ENCODE data around the gene LSM12. TPM values are rescaled to one million over a fixed set of nuclear protein-coding genes. Genes with fewer than 3 reads are reported as not detected.
A peak's percentile ranks its signal among the peaks of the same experiment; 100 is the strongest.

LSM12 gene
- total and polyA plus RNA-seq, 10 donors, result 18.9 to 43.1 (median 27.9) TPM

DNA sequence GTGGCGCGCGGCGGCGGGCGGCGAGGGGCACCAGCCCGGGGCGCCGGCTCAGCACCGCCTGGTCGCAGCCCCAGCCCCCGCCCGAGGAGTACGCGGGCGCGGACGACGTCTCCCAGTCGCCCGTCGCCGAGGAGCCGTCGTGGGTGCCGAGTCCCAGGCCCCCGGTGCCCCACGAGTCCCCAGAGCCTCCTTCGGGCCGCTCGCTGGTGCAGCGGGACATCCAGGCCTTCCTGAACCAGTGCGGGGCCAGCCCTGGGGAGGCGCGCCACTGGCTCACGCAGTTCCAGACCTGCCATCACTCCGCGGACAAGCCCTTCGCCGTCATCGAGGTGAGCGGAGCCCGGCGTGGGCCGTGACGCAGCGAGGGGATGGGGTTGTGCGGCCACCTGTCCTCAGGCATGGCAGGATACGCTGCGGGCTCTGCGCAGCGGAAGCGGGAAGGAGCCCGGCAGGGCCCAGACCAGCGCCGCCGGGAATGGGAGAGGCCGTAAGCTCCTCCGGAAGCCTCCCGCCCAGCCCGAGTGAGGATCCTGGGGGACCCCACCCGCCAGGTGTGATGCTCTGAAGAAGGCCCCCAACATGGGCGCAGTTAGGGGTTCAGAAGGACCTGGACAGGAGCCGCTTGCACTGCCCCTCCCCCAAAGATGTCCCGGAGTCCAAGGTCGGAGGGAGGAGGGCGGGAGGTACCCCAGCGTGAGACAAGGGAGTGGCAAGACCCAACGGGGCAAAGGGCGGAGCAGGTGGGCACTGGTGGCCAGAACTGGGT, 61.5 kb downstream of the LSM12 start:
- H3K4me1 ChIP-seq, result peaks cover 29 to 48% (median 41%) of the 10 kb centered on the region in 6 donors
- H3K36me3 ChIP-seq, result peaks cover 0 to 7% (median 0%) of the 10 kb centered on the region in 6 donors
- TF ChIP-seq POLR2A (IDR thresholded peaks at IDR 0.05), result no peak
- peak in 1 of 3 donors; percentile 51 for TF ChIP-seq POLR2AphosphoS5 (IDR thresholded peaks at IDR 0.05)
- 2 to 11% (median 3%) methylated on average over 18 to 71 of the region's 71 CpGs for WGBS, 5 donors
- peak; percentile 81 for DNase-seq
- H3K9me3 ChIP-seq, result no peaks in the 10 kb centered on the region
- H3K27me3 ChIP-seq (replicated peaks in 1 of 7), result peaks cover 8 to 68% (median 28%) of the 10 kb centered on the region in 7 donors
- peak overlapping the region in 1 of 8 donors; percentile 33 for H3K27ac ChIP-seq
- peak overlapping the region; percentile 12 to 76 (median 61) for H3K4me3 ChIP-seq
- intact Hi-C loops (cut with DNase I; ENCODE audit: low total_unique reads), result no loop called here

DNA sequence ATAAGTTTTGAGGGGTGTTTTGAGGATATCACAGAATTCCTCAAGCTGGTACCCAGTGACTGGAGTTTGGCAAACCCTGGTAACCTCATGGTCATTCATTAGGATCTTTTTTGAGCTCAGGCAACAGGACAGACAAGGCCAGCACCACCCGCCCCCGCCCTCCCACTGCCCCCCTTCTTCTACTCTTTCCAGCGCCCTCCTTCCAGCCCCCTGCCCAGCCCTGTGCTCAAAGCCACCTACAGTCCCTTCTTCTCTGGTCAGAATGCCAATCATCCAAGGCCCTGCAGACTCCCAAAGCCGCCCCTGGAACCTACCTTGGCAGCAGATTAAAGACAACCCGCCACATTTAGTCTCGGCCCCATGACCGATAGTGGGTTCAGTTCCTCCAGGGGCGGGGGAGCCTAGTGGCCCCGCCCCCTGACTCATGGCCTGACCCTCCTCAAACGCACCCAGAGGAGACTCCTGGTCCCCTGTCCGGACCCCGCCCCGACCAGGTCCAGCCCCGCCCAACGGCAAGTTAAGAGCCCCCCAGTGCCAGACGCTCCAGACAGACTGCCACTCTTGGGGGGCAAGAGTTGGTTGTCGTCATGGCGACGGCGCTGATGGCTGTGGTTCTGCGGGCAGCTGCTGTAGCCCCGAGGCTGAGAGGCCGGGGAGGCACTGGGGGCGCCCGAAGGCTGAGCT, 62.3 kb downstream of the LSM12 start, which contains the start of gene NAGS:
NAGS (plus strand) TSS at position 546 of the 684 bp plus-strand sequence; CDS start at position 588, 42 bp downstream.
- no peaks in the 10 kb centered on the region for H3K9me3 ChIP-seq
- no peak for TF ChIP-seq POLR2AphosphoS5 (IDR thresholded peaks at IDR 0.05)
- TF ChIP-seq, protein P1, sequence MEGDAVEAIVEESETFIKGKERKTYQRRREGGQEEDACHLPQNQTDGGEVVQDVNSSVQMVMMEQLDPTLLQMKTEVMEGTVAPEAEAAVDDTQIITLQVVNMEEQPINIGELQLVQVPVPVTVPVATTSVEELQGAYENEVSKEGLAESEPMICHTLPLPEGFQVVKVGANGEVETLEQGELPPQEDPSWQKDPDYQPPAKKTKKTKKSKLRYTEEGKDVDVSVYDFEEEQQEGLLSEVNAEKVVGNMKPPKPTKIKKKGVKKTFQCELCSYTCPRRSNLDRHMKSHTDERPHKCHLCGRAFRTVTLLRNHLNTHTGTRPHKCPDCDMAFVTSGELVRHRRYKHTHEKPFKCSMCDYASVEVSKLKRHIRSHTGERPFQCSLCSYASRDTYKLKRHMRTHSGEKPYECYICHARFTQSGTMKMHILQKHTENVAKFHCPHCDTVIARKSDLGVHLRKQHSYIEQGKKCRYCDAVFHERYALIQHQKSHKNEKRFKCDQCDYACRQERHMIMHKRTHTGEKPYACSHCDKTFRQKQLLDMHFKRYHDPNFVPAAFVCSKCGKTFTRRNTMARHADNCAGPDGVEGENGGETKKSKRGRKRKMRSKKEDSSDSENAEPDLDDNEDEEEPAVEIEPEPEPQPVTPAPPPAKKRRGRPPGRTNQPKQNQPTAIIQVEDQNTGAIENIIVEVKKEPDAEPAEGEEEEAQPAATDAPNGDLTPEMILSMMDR (IDR thresholded peaks at IDR 0.05 in 8 of 11, conservative IDR thresholded peaks at IDR 0.05 in 3 of 11), result no peak
- TF ChIP-seq POLR2A (IDR thresholded peaks at IDR 0.05), result no peak
- H3K36me3 ChIP-seq, result peaks cover 0 to 1% (median 0%) of the 10 kb centered on the region in 6 donors
- 12 to 25% (median 21%) methylated on average over 15 to 25 of the region's 25 CpGs for WGBS, 5 donors
- H3K4me1 ChIP-seq, result peaks cover 29 to 48% (median 41%) of the 10 kb centered on the region in 6 donors
- H3K27me3 ChIP-seq (replicated peaks in 1 of 7), result peaks cover 8 to 68% (median 28%) of the 10 kb centered on the region in 7 donors
- peak; percentile 78 for DNase-seq
- intact Hi-C loops (cut with DNase I; ENCODE audit: low total_unique reads), result no loop called here
- H3K27ac ChIP-seq, result peak within 1 kb of the TSS in 1 of 8 donors; percentile 33
- peak within 1 kb of the TSS; percentile 12 to 76 (median 61) for H3K4me3 ChIP-seq

DNA sequence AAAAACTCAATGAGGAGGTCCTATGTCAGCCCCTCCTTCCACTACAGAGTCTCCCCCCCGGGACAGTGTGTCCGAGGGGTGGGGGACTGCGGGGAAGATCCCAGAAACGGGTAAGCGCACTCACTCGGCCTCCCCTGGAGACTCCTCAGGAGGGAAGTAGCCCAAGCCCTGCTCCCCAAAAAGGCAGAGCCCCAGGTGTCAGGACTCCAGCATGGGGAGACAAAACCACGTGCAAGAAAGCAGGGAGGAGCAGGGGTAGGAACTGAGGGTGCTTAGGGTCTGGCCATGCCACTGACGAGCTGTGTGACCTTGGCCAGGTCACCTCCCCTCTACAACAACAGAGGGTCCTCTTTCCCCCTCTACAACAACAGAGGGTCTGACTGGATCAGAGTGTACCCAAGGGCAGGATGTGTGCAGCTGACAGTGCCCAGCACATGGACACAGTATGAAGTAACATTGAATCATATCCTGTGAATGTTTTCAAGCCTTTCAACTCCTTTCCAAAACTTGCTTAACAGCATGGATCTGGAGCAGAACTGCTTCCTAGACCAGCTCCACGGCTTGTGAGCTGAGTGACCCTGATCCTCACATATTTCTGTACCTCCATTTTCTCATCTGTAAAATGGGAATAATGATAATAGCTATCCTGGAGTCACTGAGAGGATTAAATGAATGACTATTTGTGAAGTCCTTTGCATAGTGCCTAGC, 64.2 kb downstream of the LSM12 start:
- Histone ChIP-seq H3K4me1 (peaks cover 16 to 32% (median 28%) of the 10 kb centered on the region in 6 donors), H3K4me3 (no peak overlapping the region), H3K27me3 (replicated peaks in 1 of 7) (peaks cover 8 to 58% (median 28%) of the 10 kb centered on the region in 7 donors), H3K27ac (no peak overlapping the region), H3K9me3 (no peaks in the 10 kb centered on the region), H3K36me3 (no peaks in the 10 kb centered on the region)
- no peak for DNase-seq
- 69 to 86% (median 75%) methylated on average over 9 of the region's 9 CpGs for WGBS, 5 donors
- TF ChIP-seq POLR2A (IDR thresholded peaks at IDR 0.05), result no peak
- intact Hi-C loops (cut with DNase I; ENCODE audit: low total_unique reads), result no loop called here

DNA sequence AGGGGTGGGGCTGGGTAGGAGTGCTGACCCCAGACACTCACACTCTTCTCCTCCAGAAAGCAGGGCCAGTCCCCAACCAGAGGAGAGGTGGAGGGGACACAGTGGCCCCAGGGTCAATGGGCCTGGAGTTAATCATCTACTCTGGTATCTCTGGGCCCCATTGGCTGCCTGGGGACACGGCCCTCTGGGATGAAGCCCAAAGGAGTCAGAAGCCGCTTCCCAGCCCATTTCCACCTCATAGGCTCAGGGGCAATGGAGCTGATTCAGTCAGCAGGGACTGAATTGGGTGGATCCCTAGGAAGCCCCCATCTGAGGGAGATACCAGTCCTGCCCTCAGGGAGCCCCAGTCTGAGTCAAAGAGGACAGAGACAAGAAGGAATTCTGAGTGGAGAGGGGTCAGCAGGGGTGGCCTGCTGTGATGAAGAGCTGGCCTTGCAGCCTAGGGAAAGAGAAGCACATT, 65.0 kb downstream of the LSM12 start:
- Histone ChIP-seq H3K4me3 (no peak overlapping the region), H3K27ac (no peak overlapping the region), H3K36me3 (no peaks in the 10 kb centered on the region), H3K9me3 (no peaks in the 10 kb centered on the region), H3K4me1 (peaks cover 14 to 24% (median 23%) of the 10 kb centered on the region in 6 donors), H3K27me3 (replicated peaks in 1 of 7) (peaks cover 8 to 50% (median 34%) of the 10 kb centered on the region in 7 donors)
- DNase-seq, result no peak
- WGBS, 5 donors, result 64 to 95% (median 86%) methylated on average over 2 of the region's 2 CpGs
- TF ChIP-seq POLR2AphosphoS5 (IDR thresholded peaks at IDR 0.05) (no peak), POLR2A (IDR thresholded peaks at IDR 0.05) (no peak)
- TF ChIP-seq, protein P1 (IDR thresholded peaks at IDR 0.05 in 8 of 11, conservative IDR thresholded peaks at IDR 0.05 in 3 of 11), result no peak
- intact Hi-C loops (cut with DNase I; ENCODE audit: low total_unique reads), result no loop called here

Data from spleen (tissue), 11 donors.